ENCODE measurements around the gene TDRD5.
A peak's percentile ranks its signal among the peaks of the same experiment; 100 is the strongest.

The TDRD5 gene

GRCh38 chr1:179599623-179600249 lies 8.1 kb downstream of the TDRD5 start:
- peak; percentile 76 for ATAC-seq
- TF ChIP-seq ZNF70 (CRISPR knock-in tag; IDR thresholded peaks at IDR 0.05): no peak
- TF ChIP-seq PATZ1 (CRISPR knock-in tag; IDR thresholded peaks at IDR 0.05; ENCODE audit: borderline replicate concordance): no peak
- TF ChIP-seq ZNF8 (CRISPR knock-in tag; IDR thresholded peaks at IDR 0.05): no peak
- TF ChIP-seq GLIS3 (CRISPR knock-in tag; IDR thresholded peaks at IDR 0.05): no peak
- no peak for TF ChIP-seq ZC3H10 (CRISPR knock-in tag; IDR thresholded peaks at IDR 0.05)
- no peak for TF ChIP-seq TOX (CRISPR knock-in tag; IDR thresholded peaks at IDR 0.05; ENCODE audit: borderline replicate concordance)
- TF ChIP-seq ARNTL (CRISPR knock-in tag; IDR thresholded peaks at IDR 0.05; ENCODE audit: borderline replicate concordance, low read depth): no peak
- TF ChIP-seq TSHZ2 (CRISPR knock-in tag; IDR thresholded peaks at IDR 0.05): no peak
- no peak for TF ChIP-seq ZFP3 (CRISPR knock-in tag; IDR thresholded peaks at IDR 0.05)
- no peak for TF ChIP-seq ZFP30 (CRISPR knock-in tag; IDR thresholded peaks at IDR 0.05)
- no peak for TF ChIP-seq CREB5 (CRISPR knock-in tag; IDR thresholded peaks at IDR 0.05; ENCODE audit: low read depth)
- no peak for TF ChIP-seq CSDC2 (CRISPR knock-in tag; IDR thresholded peaks at IDR 0.05)
- TF ChIP-seq ESRRG (CRISPR knock-in tag; IDR thresholded peaks at IDR 0.05): no peak
- TF ChIP-seq PPARA (CRISPR knock-in tag; IDR thresholded peaks at IDR 0.05; ENCODE audit: borderline replicate concordance): no peak
- no peak for TF ChIP-seq OSR1 (CRISPR knock-in tag; IDR thresholded peaks at IDR 0.05)
- TF ChIP-seq TCF4 (CRISPR knock-in tag; IDR thresholded peaks at IDR 0.05; ENCODE audit: borderline replicate concordance): no peak
- TF ChIP-seq ISL1 (CRISPR knock-in tag; IDR thresholded peaks at IDR 0.05): no peak
- TF ChIP-seq RARB (CRISPR knock-in tag; IDR thresholded peaks at IDR 0.05): no peak

GRCh38 chr1:179601093-179601492 lies 9.5 kb downstream of the TDRD5 start:
- no peak for TF ChIP-seq ZNF70 (CRISPR knock-in tag; IDR thresholded peaks at IDR 0.05)
- no peak for ATAC-seq

- no peak for ATAC-seq
- TF ChIP-seq ZNF565 (CRISPR knock-in tag; conservative IDR thresholded peaks at IDR 0.05; ENCODE audit: low read depth) (no peak), ZC3H10 (CRISPR knock-in tag; IDR thresholded peaks at IDR 0.05) (no peak), ZFP3 (CRISPR knock-in tag; IDR thresholded peaks at IDR 0.05) (no peak), SNAI2 (CRISPR knock-in tag; IDR thresholded peaks at IDR 0.05) (no peak), ZNF70 (CRISPR knock-in tag; IDR thresholded peaks at IDR 0.05) (no peak)
Measured at GRCh38 chr1:179612361-179612760, 20.7 kb downstream of the TDRD5 start.

- no peak for ATAC-seq
- TF ChIP-seq TSHZ2 (CRISPR knock-in tag; IDR thresholded peaks at IDR 0.05) (no peak), TOX (CRISPR knock-in tag; IDR thresholded peaks at IDR 0.05; ENCODE audit: borderline replicate concordance) (no peak), PATZ1 (CRISPR knock-in tag; IDR thresholded peaks at IDR 0.05; ENCODE audit: borderline replicate concordance) (no peak), ZFP3 (CRISPR knock-in tag; IDR thresholded peaks at IDR 0.05) (no peak), ZFP30 (CRISPR knock-in tag; IDR thresholded peaks at IDR 0.05) (no peak), ESRRG (CRISPR knock-in tag; IDR thresholded peaks at IDR 0.05) (no peak), ZNF8 (CRISPR knock-in tag; IDR thresholded peaks at IDR 0.05) (no peak), CSDC2 (CRISPR knock-in tag; IDR thresholded peaks at IDR 0.05) (no peak), PPARA (CRISPR knock-in tag; IDR thresholded peaks at IDR 0.05; ENCODE audit: borderline replicate concordance) (no peak), ZC3H10 (CRISPR knock-in tag; IDR thresholded peaks at IDR 0.05) (no peak), GLIS3 (CRISPR knock-in tag; IDR thresholded peaks at IDR 0.05) (no peak), ARNTL (CRISPR knock-in tag; IDR thresholded peaks at IDR 0.05; ENCODE audit: borderline replicate concordance, low read depth) (no peak), TCF4 (CRISPR knock-in tag; IDR thresholded peaks at IDR 0.05; ENCODE audit: borderline replicate concordance) (no peak), OSR1 (CRISPR knock-in tag; IDR thresholded peaks at IDR 0.05) (no peak), ZNF70 (CRISPR knock-in tag; IDR thresholded peaks at IDR 0.05) (no peak), POU6F1 (CRISPR knock-in tag; IDR thresholded peaks at IDR 0.05; ENCODE audit: borderline replicate concordance, low read depth) (no peak), ISL1 (CRISPR knock-in tag; IDR thresholded peaks at IDR 0.05) (no peak)
Measured at GRCh38 chr1:179630719-179631118, 39.1 kb downstream of the TDRD5 start.

Measured in SK-N-SH treated with all-trans-retinoic acid at 6 μM for 48 hours (cell line).